RCC 7860 (cell line): Measurements from ENCODE around the gene SLC16A13.
"Not testable (repeated sequence)": the region's sequence is repeated elsewhere in the genome, so short reads cannot be mapped to it uniquely, and the experiment has no call there.

Experiments used
- DNase-seq: peaks from one replicate; pipeline ENCODE4 v3.0.0-alpha.2; 2015; ENCODE audit warnings: low spot score
- FAIRE-seq: peaks from 2 replicates; lab custom pipeline; 2012; peaks lifted over from hg19 to GRCh38; lab: Jason Lieb, UNC

Gene SLC16A13

GRCh38 chr17:7026471-7027115 is 9.2 kb upstream of the SLC16A13 start:
- no peak for DNase-seq
- FAIRE-seq = no peak

GRCh38 chr17:7027335-7027734 is 8.5 kb upstream of the SLC16A13 start:
- no peak for DNase-seq
- no peak for FAIRE-seq

GRCh38 chr17:7029096-7029495 is 6.7 kb upstream of the SLC16A13 start:
- FAIRE-seq (no peak), DNase-seq (no peak)

- DNase-seq (no peak), FAIRE-seq (no peak)
These were observed 6.2 kb upstream of the SLC16A13 start for GRCh38 chr17:7029659-7030058.

- FAIRE-seq (no peak), DNase-seq (no peak)
These were observed 742 bp upstream of the SLC16A13 start for GRCh38 chr17:7034955-7035590.

DNA sequence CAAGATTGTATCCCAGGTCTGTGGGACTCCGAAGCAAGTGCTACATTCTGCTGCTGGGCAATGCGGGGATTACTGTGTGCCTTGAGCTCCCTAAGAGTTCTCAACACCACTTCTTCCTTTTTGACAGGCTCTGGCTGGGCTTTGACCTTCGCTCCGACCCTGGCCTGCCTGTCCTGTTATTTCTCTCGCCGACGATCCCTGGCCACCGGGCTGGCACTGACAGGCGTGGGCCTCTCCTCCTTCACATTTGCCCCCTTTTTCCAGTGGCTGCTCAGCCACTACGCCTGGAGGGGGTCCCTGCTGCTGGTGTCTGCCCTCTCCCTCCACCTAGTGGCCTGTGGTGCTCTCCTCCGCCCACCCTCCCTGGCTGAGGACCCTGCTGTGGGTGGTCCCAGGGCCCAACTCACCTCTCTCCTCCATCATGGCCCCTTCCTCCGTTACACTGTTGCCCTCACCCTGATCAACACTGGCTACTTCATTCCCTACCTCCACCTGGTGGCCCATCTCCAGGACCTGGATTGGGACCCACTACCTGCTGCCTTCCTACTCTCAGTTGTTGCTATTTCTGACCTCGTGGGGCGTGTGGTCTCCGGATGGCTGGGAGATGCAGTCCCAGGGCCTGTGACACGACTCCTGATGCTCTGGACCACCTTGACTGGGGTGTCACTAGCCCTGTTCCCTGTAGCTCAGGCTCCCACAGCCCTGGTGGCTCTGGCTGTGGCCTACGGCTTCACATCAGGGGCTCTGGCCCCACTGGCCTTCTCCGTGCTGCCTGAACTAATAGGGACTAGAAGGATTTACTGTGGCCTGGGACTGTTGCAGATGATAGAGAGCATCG is 2.4 kb downstream of the SLC16A13 start:
- DNase-seq (no peak), FAIRE-seq (no peak)

- no peak for DNase-seq
- FAIRE-seq = no peak
These were observed 4.0 kb downstream of the SLC16A13 start for GRCh38 chr17:7039832-7040231.

GRCh38 chr17:7041607-7042500 is 6.0 kb downstream of the SLC16A13 start:
- FAIRE-seq (no peak), DNase-seq (no peak)

- FAIRE-seq = no peak
These were observed 6.8 kb downstream of the SLC16A13 start for GRCh38 chr17:7042501-7043181.

DNA sequence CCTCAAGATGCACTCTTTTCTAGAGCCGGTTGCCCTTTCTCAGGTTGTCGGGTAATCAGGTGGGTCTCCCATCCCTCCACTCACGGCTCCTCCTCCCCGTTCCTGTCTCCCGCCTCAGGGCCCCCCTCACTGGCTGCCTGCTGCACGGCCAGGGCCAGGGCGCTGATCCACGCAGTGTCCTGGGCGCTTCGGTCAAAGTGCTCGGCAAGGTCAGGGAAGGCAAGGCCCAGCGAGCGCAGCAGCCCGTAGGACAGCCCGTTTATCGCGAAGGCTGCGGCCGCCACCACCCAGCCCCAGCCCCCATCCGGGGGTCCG is 7.3 kb downstream of the SLC16A13 start:
- no peak for DNase-seq
- no peak for FAIRE-seq

More at GRCh38 chr17:7042501-7043181, 6.8 kb downstream of the SLC16A13 start:
- no peak for DNase-seq

- DNase-seq (no peak), FAIRE-seq (no peak)
These were observed 7.8 kb downstream of the SLC16A13 start, which contains the start of gene SLC16A11 for GRCh38 chr17:7043497-7044198. SLC16A11 (minus strand) TSS chr17:7044092; CDS start chr17:7043513, 579 bp downstream.

DNA sequence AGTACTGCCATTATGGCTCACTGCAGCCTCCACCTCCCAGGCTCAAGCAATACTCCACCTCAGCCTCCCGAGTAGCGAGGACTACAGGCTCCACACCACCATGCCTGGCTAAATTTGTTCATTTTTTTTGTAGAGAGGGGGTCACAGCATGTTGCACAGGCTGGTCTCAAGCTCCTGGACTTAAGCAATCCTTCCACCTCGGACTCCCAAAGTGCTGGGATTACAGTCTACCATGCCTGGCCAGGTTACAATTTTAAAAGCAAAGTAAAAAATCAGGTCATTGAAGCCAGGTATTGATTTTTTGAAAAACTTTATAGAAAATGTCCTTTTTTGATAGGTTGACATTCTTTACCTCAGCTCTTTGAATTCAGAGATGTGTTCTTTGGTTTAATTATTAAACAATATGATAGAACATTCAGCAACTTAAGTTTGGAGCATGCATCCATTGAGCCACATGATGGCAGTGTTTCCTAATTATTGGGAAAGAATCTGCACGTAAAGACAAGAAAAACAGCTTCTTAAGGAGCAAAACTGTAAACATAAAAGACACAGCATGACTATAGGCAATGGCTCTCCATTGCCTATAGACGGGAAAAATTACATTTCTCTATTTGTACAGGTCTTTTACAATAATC is 9.8 kb downstream of the SLC16A13 start:
- DNase-seq (peak; percentile 44), FAIRE-seq (peak; percentile 76)

- FAIRE-seq = no peak
These were observed 10.4 kb downstream of the SLC16A13 start for GRCh38 chr17:7046127-7046724.

DNA sequence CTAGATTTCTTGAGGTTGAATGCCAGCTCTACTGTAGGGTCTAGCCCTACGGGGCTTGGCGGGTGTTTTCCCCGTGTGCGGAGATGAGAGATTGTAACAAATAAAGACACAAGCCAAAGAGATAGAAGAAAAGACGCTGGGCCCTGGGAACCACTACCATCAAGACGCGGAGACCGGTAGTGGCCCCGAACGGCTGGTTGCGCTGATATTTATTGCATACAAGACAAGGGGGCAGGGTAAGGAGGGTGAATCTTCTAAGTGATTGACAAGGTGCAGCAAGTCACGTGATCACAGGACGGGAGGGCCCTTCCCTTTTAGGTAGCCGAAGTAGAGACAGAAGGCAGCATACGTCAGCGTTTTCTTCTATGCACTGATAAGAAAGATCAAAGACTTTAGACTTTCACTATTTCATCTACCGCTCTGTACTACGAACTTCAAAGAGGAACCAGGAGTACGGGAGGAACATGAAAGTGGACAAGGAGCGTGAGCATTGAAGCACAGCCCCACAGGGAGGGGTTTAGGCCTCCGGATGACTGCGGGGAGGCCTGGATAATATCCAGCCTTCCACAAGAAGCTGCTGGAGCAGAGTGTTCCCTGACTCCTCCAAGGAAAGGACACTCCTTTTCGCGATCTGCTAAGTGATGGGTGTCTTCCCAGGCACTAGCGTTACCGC is 11.0 kb downstream of the SLC16A13 start:
- not testable (repeated sequence) for FAIRE-seq, DNase-seq

More at GRCh38 chr17:7046127-7046724, 10.4 kb downstream of the SLC16A13 start:
- no peak for DNase-seq

- no peak for DNase-seq
- no peak for FAIRE-seq
These were observed 11.8 kb downstream of the SLC16A13 start for GRCh38 chr17:7047566-7047965.

DNA sequence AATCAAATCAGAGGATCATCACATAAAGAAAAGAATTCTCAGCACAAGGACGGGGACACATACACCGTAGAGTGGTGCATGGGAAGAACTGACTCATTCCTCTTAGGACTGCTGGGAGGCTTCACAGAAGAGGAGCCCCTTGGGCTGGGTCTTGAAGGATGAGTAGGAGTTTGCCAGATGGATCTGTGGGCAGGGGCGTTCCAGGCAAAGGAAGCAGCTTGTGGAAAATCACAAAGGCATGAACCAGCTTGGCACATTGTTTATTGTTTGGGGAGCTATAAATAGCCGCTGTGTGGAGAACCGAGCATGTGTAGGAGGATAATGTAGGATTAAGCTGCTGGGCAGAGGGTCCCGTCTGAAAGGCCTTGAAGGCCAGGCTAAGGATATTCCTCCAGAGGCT is 13.2 kb downstream of the SLC16A13 start:
- DNase-seq (no peak), FAIRE-seq (no peak)

DNA sequence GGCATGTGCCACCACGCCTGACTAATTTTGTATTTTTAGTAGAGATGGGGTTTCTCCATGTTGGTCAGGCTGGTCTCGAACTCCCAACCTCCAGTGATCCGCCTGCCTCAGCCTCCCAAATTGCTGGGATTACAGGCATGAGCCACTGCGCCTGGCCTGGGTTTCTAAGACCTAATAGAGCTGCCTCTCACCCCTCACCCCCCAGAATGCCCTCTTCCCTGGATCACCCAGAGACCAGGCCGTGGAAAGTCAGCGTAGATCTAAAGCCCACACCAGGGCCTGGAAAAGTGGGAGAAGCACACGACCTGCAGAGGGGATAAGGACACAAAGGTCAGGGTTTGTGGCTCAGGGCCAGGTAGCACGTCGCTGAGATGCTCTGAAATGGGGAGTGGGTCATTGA is 14.8 kb downstream of the SLC16A13 start:
- not testable (repeated sequence) for FAIRE-seq, DNase-seq

- no peak for FAIRE-seq
- DNase-seq = no peak
These were observed 20.6 kb downstream of the SLC16A13 start for GRCh38 chr17:7056386-7056785.
